Measurements from ENCODE around the gene ZDHHC11B.
"Not testable (repeated sequence)": the region's sequence is repeated elsewhere in the genome, so short reads cannot be mapped to it uniquely, and the experiment has no call there.

Gene ZDHHC11B

GRCh38 chr5:784428-785177 is at the start of gene ZDHHC11B:
TSS of gene ZDHHC11B (minus strand) at chr5:784729. CDS start at chr5:766919, 17,810 bp downstream.
- peak; percentile 31 to 44 for DNase-seq

GRCh38 chr5:834013-834412 is 49.5 kb upstream of the ZDHHC11B start:
- DNase-seq = not testable (repeated sequence)

GRCh38 chr5:828194-828593 is 43.7 kb upstream of the ZDHHC11B start:
- not testable (repeated sequence) for DNase-seq

GRCh38 chr5:825544-825943 is 41.0 kb upstream of the ZDHHC11B start:
- DNase-seq = not testable (repeated sequence)

GRCh38 chr5:821504-821903 is 37.0 kb upstream of the ZDHHC11B start:
- no peak for DNase-seq

- DNase-seq = no peak
Measured at GRCh38 chr5:820245-820644, 35.7 kb upstream of the ZDHHC11B start.

GRCh38 chr5:819078-819477 is 34.5 kb upstream of the ZDHHC11B start:
- no peak for DNase-seq

GRCh38 chr5:816176-816575 is 31.6 kb upstream of the ZDHHC11B start:
- no peak for DNase-seq

GRCh38 chr5:815449-815848 is 30.9 kb upstream of the ZDHHC11B start:
- no peak for DNase-seq

GRCh38 chr5:813575-813974 is 29.0 kb upstream of the ZDHHC11B start:
- not testable (repeated sequence) for DNase-seq

GRCh38 chr5:811384-811783 is 26.9 kb upstream of the ZDHHC11B start:
- not testable (repeated sequence) for DNase-seq

- DNase-seq = not testable (repeated sequence)
Measured at GRCh38 chr5:807719-808514, 23.4 kb upstream of the ZDHHC11B start.

GRCh38 chr5:801472-801871 is 16.9 kb upstream of the ZDHHC11B start:
- DNase-seq = no peak

GRCh38 chr5:801055-801454 is 16.5 kb upstream of the ZDHHC11B start:
- DNase-seq = not testable (repeated sequence)

- not testable (repeated sequence) for DNase-seq
Measured at GRCh38 chr5:798505-799138, 14.1 kb upstream of the ZDHHC11B start.

- not testable (repeated sequence) for DNase-seq
Measured at GRCh38 chr5:797986-798385, 13.5 kb upstream of the ZDHHC11B start.

GRCh38 chr5:795873-796272 is 11.3 kb upstream of the ZDHHC11B start:
- DNase-seq = not testable (repeated sequence)

GRCh38 chr5:794948-795347 is 10.4 kb upstream of the ZDHHC11B start:
- not testable (repeated sequence) for DNase-seq

- DNase-seq = not testable (repeated sequence)
Measured at GRCh38 chr5:788703-789102, 4.2 kb upstream of the ZDHHC11B start.

GRCh38 chr5:787857-788233 is 3.3 kb upstream of the ZDHHC11B start:
- not testable (repeated sequence) for DNase-seq

GRCh38 chr5:787224-787856 is 2.8 kb upstream of the ZDHHC11B start:
- not testable (repeated sequence) for DNase-seq

- DNase-seq = not testable (repeated sequence)
Measured at GRCh38 chr5:785181-785705, 714 bp upstream of the ZDHHC11B start.

Data from inflammatory macrophage treated with lipopolysaccharide for 1 hour (primary cell).